NT2/D1 (cell line): Measurements from ENCODE around the gene C12orf75.
A peak's percentile ranks its signal among the peaks of the same experiment; 100 is the strongest.

ENCODE experiments used
- DNase-seq: peaks from one replicate; pipeline ENCODE4 v3.0.0-alpha.2; 2011; ENCODE audit warnings: low read depth, low spot score
- H3K27me3 ChIP-seq: 2 replicates; pipeline ENCODE4 v1.6.0; 2011; ENCODE audit warnings: mild to moderate bottlenecking; ENCODE audit not compliant: insufficient read length, insufficient read depth
- H3K36me3 ChIP-seq: 2 replicates; pipeline ENCODE4 v1.6.1; 2011; ENCODE audit warnings: mild to moderate bottlenecking, low read length, mixed read lengths; ENCODE audit not compliant: insufficient read depth, insufficient read length
- H3K4me1 ChIP-seq: 2 replicates; pipeline ENCODE4 v1.5.1; 2011; ENCODE audit not compliant: insufficient read depth, insufficient read length
- H3K4me3 ChIP-seq: 2 replicates; pipeline ENCODE4 v1.5.1; 2011; ENCODE audit warnings: low read depth; ENCODE audit not compliant: insufficient read length
- H3K9ac ChIP-seq: 2 replicates; pipeline ENCODE4 v1.6.0; 2011; ENCODE audit warnings: low read depth; ENCODE audit not compliant: insufficient read length
- H3K9me3 ChIP-seq: 2 replicates; pipeline ENCODE4 v1.5.1; 2011; ENCODE audit warnings: mild to moderate bottlenecking, low read length; ENCODE audit not compliant: insufficient read depth
- SUZ12 ChIP-seq: IDR thresholded peaks from 2 replicates; pipeline ENCODE4 v1.6.1; 2011; ENCODE audit not compliant: insufficient read length, insufficient read depth; ENCODE audit errors: extremely low read depth
- YY1 ChIP-seq: IDR thresholded peaks from 2 replicates; pipeline ENCODE4 v1.6.1; 2011; ENCODE audit not compliant: insufficient read length, insufficient read depth
- ZNF274 ChIP-seq: IDR thresholded peaks from 2 replicates; pipeline ENCODE4 v1.6.1; 2011; ENCODE audit warnings: mild to moderate bottlenecking, low read depth, low read length

Gene C12orf75

DNA sequence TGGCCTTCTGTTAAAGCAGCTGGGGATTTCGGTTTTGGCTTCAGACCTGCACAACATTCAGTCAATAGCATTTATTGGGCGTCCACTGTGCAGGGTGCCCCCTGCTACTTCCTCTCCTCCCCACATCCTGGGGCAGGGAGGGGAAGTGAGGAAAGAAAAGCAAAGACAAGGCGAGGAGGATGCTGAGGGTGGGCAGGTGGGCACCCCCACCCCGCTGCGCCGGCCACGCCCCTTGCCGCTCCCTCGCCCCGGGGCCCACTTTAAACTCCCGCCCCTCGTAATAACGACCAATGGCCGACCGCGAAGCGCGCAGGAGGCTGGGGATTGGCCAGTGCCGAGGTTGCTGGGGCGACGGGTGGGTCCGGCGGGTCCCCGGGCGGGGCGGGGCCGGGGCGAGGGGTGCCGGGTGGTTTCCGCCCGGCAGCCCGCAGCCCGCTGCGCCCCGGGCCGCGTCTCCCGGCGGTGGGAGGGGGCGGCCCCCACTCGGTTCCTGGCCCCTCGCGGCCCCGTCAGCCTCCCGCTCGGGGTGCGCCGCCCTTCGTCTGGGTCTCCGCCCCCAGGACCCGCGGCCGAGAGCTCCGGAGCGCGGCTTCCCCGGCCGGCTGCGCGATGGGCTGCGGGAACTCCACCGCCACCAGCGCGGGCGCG lies at the start of gene C12orf75:
C12orf75 (plus strand) TSS at position 409 of the 648 bp plus-strand sequence; CDS start at position 610, 201 bp downstream.
- H3K27me3 ChIP-seq = peaks cover 7% of the 10 kb centered on the region
- H3K9me3 ChIP-seq = no peaks in the 10 kb centered on the region
- peak; percentile 49 for DNase-seq
- H3K36me3 ChIP-seq = peaks cover 6% of the 10 kb centered on the region
- peaks cover 3% of the 10 kb centered on the region for H3K4me1 ChIP-seq
- H3K9ac ChIP-seq = peak within 1 kb of the TSS; percentile 82
- H3K4me3 ChIP-seq = peak within 1 kb of the TSS; percentile 66
- TF ChIP-seq ZNF274 (no peak), YY1 (no peak), SUZ12 (no peak)

DNA sequence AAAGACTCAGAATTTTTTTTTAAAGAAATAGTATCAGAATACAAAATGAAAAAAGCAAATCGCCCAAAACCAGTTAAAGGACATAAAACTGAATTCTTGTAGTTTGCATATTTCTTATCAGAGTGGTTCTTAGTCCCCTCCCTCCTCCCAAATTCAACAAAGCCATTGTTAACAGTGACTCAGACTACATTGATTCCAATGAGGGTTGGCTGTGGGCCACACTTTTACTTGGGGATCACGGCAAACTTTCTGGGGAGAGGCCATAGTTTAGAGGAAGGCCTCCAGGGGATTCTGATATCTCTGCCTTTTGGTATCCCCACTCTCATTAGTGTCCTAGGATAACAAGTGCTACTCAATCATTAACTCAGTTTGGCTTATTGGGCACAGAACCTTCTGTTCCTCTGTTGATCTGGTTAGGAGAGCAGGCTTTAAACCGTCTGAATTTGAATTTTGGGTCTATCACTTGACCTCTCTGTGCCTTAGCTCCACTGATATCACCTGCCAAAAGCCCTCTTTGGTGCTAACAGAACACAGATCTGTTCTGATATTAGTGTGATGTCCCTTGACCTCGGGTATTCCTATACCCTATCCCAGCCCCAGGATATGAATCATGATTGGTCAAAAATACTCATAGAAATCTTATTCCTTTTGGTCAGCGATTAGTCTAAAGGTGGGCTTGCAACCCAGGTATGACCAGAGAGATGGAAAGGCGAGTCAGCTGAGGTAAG lies 49.4 kb upstream of the C12orf75 start:
- H3K36me3 ChIP-seq = no peaks in the 10 kb centered on the region
- no peak overlapping the region for H3K9ac ChIP-seq
- H3K9me3 ChIP-seq = no peaks in the 10 kb centered on the region
- H3K4me1 ChIP-seq = no peaks in the 10 kb centered on the region
- DNase-seq = no peak
- no peak for TF ChIP-seq ZNF274
- no peak for TF ChIP-seq SUZ12
- no peak for TF ChIP-seq YY1
- no peaks in the 10 kb centered on the region for H3K27me3 ChIP-seq
- no peak overlapping the region for H3K4me3 ChIP-seq

DNA sequence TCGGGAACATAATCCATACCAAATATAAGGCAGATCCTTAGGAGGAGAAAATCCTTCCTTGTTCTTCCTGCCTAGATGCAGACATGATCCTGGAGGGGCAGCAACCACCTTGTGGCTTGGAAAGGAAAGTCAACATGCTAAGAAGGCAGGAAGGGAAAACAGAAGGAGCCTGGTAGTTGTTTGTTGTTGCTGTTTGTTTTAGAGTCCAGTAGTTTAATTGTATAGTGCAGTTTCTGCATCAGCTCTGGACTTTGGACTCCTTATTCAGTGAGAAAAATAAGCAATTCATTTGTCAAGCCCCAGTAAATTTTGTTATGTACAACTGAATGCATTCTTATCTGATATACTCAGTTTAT lies 48.8 kb upstream of the C12orf75 start:
- Histone ChIP-seq H3K36me3 (no peaks in the 10 kb centered on the region), H3K4me1 (no peaks in the 10 kb centered on the region), H3K4me3 (no peak overlapping the region), H3K9me3 (no peaks in the 10 kb centered on the region), H3K9ac (no peak overlapping the region), H3K27me3 (no peaks in the 10 kb centered on the region)
- DNase-seq = no peak
- TF ChIP-seq ZNF274 = no peak
- TF ChIP-seq SUZ12 = no peak
- no peak for TF ChIP-seq YY1

DNA sequence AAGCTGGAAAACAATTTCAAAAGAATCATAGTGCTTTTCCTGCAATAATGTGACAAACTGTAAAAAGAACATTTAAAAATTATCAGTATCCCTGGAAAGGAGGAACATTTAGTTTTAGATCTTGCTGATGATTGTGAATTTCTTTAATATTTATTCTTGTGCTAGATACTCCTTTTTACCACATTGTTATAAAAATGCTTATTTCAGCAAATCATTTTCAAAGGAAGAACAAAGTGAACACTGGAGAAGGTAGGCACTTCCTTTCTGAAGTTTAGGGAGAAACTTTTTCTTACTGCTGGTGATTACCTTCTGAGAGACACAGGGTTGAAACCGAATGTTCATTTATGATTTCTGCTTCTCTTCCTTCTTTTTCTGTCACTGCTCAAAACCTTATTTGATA lies 45.1 kb upstream of the C12orf75 start:
- H3K9ac ChIP-seq = no peak overlapping the region
- no peaks in the 10 kb centered on the region for H3K9me3 ChIP-seq
- H3K4me1 ChIP-seq = no peaks in the 10 kb centered on the region
- TF ChIP-seq SUZ12 = no peak
- TF ChIP-seq ZNF274 = no peak
- TF ChIP-seq YY1 = no peak
- no peaks in the 10 kb centered on the region for H3K36me3 ChIP-seq
- H3K27me3 ChIP-seq = no peaks in the 10 kb centered on the region
- no peak overlapping the region for H3K4me3 ChIP-seq
- DNase-seq = no peak

DNA sequence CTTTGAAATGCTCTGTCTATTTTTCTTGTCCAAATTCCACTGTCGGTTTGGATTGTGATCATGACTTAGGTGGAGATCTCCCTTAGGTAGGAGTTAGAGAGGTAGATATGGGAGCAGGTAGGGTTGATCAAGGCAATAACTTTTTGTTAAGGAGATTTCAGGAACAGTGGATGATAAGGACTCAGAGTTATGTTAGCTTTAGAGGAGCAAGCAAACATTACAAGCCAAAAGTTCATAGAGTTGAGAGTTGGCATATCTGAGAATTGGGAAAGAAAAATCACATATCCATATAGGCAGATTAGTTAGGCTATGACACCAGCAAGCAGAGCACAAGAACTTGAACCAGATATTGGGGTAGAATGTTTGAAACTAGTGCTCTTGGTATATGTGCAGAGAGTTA lies 43.1 kb upstream of the C12orf75 start:
- H3K9ac ChIP-seq = no peak overlapping the region

DNA sequence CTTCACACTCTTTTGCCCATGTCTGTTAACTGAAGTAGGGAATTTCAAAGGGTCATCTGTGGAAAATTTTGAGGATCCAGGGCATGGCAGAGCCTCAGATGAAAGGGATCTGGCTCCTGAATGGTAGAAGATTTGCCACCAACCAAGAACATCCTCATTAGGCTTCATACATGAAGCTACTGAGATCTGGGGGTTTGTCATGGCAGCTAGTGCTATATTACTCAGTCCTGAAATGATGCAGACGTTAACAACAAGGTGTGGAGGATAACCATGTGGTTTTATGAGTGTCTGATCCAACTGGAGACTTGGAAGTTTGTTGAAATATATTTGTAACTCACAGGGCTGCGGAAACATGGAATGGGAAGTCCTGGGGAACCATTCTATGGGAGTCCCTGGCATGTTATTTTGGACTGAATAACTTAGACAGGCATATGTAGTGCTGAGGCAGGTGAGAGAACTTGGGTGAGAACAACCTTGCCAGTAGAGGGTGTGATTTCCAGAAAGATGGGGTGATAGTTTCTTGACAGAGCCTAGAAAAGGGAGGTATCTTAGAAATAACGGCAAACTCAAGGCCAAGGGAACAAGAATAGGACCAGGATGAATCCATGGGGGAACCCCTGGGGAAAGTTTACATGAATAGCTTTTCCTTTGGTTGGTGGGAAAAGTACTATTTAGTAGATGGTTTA lies 42.0 kb upstream of the C12orf75 start:
- H3K4me3 ChIP-seq = no peak overlapping the region
- H3K4me1 ChIP-seq = no peaks in the 10 kb centered on the region
- H3K9ac ChIP-seq = no peak overlapping the region
- no peak for DNase-seq
- TF ChIP-seq ZNF274 (no peak), YY1 (no peak), SUZ12 (no peak)
- no peaks in the 10 kb centered on the region for H3K9me3 ChIP-seq
- H3K36me3 ChIP-seq = no peaks in the 10 kb centered on the region
- no peaks in the 10 kb centered on the region for H3K27me3 ChIP-seq

More for the DNA sequence above, 43.1 kb upstream of the C12orf75 start:
- TF ChIP-seq SUZ12 = no peak
- TF ChIP-seq ZNF274 = no peak
- no peak for TF ChIP-seq YY1
- Histone ChIP-seq H3K36me3 (no peaks in the 10 kb centered on the region), H3K4me3 (no peak overlapping the region), H3K4me1 (no peaks in the 10 kb centered on the region), H3K9me3 (no peaks in the 10 kb centered on the region), H3K27me3 (no peaks in the 10 kb centered on the region)
- DNase-seq = no peak

DNA sequence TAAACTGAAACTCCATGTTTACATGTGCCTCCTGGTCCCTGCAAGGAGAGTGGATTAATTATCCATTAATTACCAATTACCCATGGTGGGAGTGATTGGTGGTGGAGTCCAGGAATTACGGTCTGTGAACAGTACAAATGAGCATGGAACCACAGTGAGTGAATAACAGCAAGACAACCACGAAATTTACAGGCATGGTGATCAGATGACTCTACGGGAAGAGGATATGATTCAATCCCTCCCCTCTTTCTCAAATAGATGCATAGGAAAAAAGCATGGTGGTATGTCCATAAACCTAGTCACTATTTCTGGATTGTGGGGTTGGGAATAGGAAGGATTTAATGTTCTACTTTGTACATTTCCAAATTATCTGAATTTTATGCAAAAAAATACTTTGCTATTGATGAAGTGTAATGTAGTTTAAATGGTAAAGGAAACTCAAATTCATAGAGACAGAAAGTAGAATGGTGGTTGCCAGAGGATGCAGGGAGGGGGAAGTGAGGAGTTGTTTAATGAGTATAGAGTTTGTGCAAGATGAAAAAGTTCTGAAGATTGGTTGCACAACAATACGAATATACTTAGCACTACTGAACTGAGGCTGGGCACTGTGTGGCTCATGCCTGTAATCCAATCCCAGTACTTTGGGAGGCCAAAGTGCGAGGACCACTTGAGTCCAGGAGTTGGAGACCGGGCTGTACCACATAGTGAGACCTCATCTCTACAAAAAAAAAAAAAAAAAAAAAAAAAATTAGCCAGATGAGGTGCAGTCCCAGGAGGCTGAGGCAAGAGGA lies 41.2 kb upstream of the C12orf75 start:
- Histone ChIP-seq H3K36me3 (no peaks in the 10 kb centered on the region), H3K9me3 (no peaks in the 10 kb centered on the region), H3K9ac (no peak overlapping the region), H3K27me3 (no peaks in the 10 kb centered on the region), H3K4me1 (no peaks in the 10 kb centered on the region), H3K4me3 (no peak overlapping the region)
- DNase-seq = no peak
- TF ChIP-seq SUZ12 = no peak
- no peak for TF ChIP-seq ZNF274
- no peak for TF ChIP-seq YY1
